ENCODE measurements around the gene PLOD2.
"Not testable (repeated sequence)": the region's sequence is repeated elsewhere in the genome, so short reads cannot be mapped to it uniquely, and the experiment has no call there.

PLOD2 gene

DNA sequence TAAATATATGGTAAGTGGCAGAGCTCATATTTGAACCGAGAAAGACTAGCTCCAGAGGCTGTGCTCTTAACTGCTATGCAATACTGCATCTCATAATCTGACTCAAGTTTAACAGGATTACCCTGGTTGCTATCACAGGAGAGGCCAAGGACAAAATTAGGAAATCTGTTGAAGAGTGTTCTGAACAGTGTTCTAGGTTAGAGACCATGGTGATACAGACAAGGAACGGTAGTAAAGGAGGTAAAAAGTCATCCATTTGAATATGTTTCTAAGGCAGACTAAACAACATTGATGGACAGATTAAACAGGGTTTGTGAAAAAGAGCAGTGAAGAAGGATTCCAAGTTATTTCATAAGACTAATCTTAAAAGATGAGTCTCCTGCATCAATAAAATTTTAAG is 22.1 kb downstream of the PLOD2 start:
- no peak for DNase-seq (ENCODE audit: low read depth)

DNA sequence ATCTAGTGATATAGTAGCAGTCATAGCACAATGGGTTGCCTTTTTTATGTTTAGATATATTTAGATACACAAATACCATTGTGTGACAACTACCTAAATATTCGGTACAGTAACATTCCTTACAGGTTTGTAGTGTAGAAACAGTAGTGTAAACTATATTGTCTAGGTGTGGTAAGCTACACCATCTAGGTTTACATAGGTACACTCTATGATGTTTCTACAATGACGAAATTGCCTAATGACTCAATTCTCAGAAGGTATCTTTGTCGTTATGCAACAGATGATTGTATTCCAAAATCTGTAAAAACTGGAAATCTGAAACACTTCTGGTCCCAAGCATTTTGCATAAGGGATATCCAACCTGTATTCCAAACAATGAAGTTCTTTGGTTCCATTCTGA is 24.3 kb downstream of the PLOD2 start:
- no peak for DNase-seq (ENCODE audit: low read depth)

DNA sequence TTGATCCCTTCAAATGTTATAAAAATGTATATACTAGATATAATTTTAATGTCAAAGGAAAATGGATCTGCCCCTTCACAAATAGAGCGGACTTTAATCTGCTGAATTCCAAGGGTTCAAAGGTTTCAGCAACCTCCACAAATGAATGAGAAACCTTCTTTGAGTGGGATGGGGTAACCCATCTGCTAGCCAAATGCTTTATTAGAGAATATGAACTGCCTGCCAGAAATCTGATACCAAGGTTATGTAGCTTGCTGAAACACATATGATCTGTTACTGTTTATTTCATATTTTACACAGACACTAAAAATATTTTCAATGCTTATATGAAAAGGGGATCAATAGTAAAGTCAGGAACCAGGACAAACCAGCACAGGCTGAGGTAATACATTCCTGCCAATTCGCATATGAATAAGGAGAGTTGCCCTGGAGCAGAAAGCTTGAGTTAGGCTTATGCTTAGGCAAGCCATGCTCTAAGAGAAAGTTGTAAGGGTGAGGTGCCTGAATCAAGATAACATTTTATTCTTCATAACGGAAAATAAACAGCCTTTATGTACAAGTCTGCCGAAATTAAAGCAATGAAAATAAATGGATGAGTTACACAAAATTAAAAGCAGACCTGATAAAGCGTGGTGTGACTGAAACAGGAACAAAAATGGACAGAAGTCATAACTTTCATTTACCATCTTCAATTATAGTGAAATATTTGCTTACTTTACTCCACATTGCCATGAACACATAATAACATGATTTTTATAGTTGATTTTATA is 26.5 kb downstream of the PLOD2 start:
- no peak for DNase-seq (ENCODE audit: low read depth)

DNA sequence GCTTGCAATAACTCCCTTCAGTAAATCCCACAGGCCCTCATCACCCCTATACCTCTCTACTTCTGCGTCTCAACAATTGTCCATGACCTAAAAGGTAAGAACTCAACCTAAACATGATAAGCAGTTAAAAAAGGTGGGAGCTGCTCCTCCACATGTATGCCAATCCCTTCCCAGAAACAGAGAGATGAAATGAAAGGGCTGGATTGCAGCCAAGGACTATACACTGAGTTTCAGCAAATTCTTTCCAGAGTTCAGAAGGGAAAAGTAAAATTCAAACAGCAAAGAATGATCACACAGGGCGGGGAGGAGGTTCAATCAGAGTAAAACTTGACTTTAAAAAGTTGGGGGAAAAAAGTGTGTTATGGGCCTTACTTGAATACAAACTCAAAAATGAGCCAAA is 27.5 kb downstream of the PLOD2 start:
- no peak for DNase-seq (ENCODE audit: low read depth)

DNA sequence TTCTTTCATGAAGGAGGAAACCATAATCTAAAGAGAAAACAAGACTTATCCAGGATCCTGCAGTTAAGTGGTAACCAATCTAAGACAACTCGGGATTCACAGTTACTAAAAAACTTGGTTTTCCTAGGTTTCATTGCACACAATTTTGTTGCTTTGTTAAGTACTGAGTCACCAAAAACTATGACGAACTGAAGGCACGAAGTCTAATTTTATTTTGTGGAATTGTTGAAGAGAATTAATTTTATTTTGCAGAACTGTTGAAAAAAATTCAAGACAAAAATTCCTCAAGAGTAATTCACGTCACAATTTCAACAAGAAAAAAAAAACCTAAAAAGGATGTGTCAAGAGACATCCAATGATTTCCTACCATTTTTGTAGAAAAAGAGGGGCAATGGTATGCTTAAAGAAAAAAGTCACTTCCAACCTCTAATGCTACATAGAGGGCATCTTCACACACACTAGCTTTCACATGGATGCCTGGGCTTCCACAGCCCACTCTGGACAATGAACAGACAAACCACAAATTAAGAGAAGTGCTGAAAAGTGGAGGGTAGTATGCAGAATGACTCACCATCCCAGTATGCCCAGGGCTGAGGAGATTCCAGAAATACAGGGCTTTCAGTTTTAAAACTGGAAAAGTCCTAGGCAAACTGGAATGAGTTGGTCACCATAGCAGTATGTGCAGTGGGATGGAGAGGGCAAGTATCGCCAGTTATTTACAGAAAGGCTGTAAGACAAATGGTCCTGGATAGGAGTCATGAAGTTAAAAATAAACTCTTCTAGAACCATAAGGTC is 29.2 kb downstream of the PLOD2 start:
- no peak for DNase-seq (ENCODE audit: low read depth)

DNA sequence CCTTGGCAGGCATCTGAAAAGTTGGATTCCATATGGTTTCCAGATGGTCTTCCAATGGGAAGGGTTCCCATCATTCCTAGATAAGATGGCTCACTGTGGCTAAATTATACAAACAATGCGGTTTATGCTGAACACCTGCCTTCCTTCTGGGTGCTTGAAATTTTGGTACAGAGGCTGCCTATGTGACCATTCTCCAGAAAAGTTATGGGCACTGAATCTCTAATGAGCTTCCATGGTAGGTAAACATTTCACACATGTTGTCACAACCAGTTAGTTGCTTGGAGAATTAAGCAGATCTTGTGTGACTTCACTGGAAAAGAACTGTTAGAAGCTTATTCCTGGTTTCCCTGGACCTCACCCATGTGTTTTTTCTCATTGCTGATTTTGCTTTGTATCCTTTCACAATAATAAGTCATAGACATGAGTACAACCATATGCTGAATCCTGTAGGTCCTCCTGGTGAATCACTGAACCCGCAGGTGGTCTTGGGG is 30.1 kb downstream of the PLOD2 start:
- no peak for DNase-seq (ENCODE audit: low read depth)

DNA sequence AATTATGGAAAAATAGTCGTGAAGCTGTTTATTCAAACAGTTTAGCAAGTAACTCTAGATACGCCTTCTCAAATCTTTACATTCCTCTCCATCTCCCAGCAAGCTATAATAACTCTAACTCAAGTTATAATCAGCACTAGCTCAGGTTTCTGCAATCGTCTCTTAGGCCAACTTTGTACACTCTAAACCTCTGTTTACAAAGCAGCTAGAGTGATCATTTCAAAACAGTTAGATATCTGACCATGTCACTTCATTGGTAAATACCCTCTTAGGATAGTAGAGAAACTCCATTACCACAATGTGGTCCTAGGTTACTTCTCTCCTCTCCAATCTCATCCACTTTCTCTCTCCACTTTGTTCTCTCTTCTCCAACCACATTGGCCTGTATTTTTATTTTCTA is 31.2 kb downstream of the PLOD2 start:
- no peak for DNase-seq (ENCODE audit: low read depth)

DNA sequence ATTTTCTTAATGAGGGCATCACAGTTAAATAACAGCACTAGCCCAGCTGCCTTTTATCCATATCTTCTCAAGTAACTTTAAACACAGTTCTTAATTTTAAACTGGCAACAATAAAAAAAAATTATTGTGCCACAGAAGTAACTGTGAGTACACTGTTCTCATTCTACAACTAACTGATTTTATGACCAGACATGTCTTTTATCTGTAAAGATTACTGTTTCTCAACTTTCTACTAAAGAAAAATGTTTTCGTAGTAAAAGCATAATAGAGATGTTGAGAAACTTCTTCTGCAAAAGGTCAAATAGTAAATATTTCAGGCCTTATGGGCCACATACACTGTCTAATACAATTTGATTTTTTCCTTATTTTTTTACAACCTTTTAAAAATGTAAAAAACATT is 32.0 kb downstream of the PLOD2 start:
- no peak for DNase-seq (ENCODE audit: low read depth)

DNA sequence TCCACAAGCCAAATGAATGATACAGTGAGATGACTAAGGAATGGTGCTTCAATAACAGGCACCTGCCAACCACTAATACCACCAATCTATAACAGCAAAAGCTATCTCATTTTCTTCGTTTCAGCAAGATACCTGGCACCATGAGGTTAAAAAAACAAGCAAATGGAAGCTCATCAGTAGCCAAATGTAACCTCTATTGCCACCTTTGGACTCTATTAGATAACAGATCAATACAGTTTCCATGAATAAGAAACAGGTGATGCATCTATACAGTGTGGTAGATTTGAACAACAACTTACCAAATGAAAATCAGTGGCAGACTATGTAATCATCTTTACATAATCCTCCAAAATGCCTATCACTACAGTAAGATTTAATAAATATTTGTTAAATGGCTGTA is 32.8 kb downstream of the PLOD2 start:
- DNase-seq (ENCODE audit: low read depth): no peak

DNA sequence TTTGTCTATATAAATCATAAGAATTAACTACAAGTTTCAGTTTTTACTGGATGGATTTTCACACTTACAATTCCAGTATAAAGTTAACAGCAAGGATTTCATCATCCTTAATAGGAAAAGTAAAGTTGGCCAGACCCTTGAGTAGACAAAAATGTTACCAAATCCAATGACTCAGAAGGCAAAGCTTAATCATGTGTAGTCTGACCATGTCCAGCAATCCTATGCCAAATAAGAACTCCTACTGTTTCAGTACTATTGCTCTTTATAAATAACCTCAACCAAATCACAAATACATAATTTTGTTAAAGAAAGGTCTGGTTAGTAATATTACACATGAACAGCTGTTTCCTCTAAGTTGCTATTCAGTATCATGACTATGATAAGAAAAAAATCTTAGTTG is 35.0 kb downstream of the PLOD2 start:
- DNase-seq (ENCODE audit: low read depth): no peak

DNA sequence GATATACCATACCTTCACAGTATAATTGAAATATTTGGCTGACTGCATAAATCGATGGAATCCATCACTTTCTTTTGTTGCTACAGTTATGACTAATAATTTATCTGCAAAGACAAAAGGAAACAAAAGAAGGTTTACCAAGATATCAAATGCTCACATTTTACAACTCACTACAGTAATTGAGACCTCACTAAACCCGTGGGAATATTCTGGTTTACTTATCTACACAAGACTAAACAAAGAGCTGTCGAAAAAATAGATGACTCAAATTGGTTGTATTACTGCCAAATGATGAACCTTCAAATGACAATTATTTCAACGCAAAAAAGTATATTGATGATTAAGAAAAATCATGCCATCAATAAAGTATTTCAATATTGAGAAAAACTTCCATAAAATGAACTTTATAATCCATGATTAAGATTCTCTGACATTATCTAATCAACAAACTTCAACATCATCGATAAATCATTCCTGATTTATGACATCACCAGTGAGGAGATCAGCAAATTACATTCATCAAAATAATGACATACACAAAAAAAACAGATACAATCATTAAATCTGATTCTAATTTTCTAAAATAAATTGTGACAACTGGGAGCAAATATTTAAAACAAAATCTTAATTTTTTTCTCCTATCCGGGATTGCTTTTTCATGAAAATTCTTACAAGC is 36.7 kb downstream of the PLOD2 start:
- no peak for DNase-seq (ENCODE audit: low read depth)

DNA sequence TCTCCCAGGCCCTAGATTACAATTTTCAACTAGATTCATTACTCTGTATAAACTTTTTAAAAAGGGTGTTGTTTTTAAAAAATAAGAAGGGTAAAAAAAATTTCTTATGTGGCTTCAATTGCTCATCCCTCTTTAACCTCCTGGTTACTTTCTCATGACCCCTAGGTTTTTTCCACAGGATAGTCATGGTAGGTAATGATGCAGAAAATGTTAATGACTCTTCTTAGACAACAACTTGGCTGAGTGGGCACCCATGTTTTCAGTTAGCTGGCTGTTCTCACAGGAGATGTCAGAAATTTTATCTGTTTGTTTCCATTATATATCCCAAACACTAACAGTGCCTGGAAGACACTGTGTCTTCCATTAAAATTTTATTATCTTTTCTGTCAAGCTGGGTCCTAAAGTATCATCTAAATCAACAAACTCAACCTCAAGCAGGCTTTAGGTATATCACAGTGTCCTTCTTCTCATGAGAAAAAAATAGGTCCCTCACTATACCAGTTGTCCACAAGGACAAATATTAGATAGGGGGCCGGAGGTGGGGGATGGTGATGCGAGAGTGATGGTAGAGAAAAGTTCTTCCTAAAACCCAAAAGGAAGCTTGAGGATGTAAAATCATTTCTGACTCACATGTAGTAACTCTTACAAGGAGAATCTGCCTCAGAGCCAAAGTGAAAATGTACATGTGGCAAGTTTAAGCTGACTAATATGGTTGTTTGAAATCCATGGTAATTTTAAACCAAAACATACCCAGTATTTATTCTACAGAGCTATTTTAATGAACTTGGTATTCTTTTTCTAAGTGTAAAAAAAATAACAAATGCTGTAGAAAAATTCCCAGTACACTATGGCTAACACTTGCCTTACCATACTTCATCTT is 43.3 kb downstream of the PLOD2 start:
- no peak for DNase-seq (ENCODE audit: low read depth)

DNA sequence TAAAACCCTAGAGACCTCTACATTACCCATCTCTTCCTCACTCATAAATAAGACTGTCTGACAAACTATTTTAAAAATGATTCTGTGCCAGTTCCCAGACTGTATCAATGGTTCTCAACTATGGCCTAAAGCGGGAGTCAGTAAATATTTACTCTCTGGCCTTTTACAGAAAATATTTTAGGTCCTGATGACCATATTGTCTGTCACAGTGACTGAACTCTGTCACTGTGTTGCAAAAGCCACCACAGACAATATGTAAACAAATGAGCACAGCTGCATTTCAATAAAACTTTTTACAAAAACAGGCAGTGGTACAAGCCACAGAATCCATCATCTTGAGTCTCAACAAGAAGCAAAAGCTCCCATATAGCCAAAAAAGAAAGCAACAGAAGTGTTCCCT is 45.4 kb downstream of the PLOD2 start:
- no peak for DNase-seq (ENCODE audit: low read depth)

DNA sequence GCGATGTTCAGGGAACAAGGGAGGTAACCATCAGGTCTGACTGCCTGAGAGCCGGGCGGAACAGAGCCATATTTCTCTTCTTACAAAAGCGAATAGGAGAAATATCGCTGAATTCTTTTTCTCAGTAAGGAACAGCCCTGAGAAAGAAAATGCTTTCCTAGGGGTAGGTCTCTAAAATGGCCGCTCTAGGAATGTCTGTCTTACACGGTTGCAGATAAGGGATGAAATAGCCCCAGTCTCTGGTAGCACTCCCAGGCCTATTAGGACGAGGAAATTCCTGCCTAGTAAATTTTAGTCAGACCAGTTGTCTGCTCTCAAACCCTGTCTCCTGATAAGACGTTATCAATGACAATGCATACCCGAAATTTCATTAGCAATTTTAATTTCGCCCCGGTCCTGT is 47.2 kb downstream of the PLOD2 start:
- DNase-seq (ENCODE audit: low read depth): not testable (repeated sequence)

DNA sequence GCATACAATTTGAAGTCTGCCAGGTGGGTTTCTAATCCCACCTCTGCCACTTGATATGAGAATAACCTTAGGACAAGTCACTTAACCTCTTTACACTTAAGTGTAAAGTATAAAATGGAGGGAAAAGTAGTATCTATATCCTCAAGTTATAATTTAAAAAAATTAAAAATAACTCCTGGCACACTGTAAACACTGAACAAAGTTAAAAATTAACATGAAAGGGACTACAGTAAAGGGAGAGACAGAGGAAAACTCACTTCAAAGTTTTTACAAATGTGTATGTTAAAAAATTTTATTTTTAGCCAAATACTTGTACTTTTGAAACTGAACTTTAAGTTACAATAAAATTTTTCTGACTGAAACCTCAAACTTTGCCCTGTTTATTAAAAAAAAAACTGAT is 49.6 kb downstream of the PLOD2 start:
- DNase-seq (ENCODE audit: low read depth): no peak

DNA sequence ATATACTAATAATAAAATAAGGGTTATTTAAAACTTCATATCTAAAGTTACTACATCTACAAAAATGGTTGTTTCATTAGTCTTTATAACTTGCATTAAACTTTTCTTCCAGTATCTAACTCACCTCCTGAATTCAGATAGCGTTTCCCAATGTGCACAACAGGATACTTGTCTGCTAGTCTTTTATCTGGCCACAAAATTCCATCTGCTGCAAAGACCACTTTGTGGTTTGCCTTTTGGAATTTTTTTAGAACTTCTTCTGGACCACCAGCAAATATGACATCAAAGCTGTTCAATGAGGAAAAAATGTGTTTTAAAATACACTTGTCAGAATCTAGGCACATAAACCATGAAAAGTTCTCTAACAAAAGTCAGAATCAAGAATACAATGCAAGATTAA is 50.8 kb downstream of the PLOD2 start:
- DNase-seq (ENCODE audit: low read depth): no peak

DNA sequence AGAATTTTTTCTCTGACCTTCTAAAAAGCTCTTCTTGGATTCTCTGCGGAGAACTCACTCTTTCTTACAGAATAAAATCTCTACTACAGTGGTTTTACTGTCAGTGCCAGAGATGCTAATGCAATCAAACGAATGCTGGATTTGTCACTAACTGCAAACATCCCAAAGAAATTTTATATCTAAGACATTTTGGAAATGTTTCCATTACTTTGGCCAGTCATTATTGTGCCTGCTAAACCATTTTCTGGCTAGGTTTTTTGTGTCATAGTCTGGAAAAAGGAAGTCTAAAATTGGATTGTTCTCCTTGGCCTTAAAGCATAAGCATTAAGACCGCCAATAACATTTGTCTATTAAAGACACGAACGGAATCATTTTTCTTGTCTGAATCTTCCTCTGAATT is 54.0 kb downstream of the PLOD2 start:
- DNase-seq (ENCODE audit: low read depth): no peak

DNA sequence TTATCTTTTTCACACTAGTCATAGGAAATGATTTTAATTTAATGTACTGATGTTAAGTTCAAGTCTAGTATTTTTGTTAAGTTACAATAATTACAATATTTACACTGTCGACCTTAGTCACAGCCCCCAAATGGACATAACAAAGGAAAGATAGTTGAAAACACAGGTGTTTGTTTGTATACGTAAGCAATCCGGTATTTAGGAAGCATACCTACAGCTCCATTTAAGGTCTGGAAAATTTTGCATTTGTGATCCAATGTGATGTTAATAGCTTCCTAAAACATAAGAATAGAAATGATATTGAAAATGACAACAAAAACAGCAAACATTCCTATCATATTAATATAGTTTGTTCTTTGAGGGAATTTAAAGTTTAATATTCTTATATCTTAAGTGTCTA is 56.9 kb downstream of the PLOD2 start:
- no peak for DNase-seq (ENCODE audit: low read depth)

DNA sequence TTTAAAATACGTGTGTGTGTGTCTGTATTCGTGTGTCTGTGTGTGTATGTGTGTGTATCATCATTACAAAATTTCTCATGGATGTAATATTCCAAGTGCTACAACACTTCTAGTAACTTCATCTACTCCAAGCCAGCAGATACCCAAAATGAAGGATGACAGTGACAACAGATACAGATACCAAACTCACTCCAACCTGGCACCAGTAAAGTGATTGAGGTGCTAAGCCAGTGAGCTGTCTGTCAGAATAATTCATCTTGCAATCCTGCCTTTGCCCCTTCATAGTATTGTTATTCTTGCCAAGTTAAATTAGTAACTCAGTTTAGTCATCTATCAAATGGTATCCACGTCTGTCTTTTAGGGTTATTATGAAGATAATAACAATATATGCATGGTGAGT is 58.1 kb downstream of the PLOD2 start:
- DNase-seq (ENCODE audit: low read depth): no peak

DNA sequence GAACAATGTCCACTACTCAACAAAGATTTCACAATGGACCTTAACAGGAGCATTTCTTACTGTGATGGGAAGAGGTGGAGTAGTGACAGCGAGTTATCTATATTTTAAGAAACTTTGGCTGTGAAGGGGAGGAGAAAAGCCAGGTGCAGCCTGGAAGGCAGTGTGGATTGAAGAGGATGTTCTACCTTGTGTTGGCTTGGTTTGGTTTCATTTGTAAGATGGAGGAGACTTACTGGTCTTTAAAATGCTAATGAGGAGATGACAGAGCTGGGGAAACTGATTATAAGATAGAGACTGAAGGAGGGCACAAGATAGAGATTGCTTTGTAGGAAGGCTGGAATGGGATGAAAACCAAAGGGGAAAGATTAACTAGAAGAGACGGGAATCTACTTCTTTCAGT is 59.4 kb downstream of the PLOD2 start:
- DNase-seq (ENCODE audit: low read depth): no peak

DNA sequence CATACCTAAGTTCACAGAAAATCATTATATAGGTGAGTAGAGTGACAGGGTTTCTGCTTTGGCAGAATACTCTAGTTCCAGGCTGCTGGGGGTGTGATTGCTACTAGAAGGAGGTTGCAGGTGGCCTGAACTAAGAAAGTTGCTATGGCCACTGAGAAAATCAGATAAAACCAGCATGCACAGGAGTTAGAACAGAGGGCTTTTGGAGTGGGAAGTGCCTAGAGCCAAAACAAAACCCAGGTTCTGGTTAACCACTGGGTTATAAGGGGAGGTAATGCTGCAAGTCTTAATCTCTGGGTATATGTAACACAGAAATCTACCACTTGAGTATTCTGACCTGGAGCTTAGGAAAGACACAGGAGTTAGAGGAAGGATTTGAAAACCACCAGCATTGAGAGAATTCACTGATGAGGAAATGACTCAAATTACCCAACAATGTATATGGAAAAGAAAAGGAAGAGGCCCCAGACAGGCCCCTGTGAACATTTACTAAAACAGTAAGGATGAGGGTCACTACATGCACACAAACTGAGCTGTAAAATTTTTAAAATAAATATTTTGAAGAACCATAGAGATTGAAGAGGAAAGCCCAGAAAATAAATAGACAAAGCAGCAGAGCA is 60.0 kb downstream of the PLOD2 start:
- no peak for DNase-seq (ENCODE audit: low read depth)

DNA sequence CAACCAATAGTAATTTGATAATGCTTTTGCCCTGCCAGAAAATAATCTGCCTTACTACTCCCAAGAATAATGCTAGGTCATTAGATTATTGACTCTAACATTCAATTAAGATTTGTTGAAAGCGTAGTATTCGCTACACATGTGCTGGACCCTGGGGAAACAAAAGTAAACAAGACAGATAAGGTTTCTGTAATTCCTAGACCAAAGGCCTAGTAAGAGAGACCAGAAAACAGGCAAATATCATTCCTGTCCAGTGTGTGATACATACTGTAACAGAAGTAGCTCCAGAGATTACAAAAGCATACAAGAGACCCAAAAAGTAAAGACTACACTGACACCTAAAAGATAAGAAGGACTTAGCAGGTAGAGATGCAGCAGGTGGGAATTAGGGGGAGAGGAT is 60.8 kb downstream of the PLOD2 start:
- no peak for DNase-seq (ENCODE audit: low read depth)

Data from activated gamma-delta T cell treated with anti-CD3 and anti-CD28 coated beads, Interleukin-2, amount 50 U/mL, for 16 hours (primary cell).